GM21576 (cell line): ENCODE data around the gene MYDGF.
A peak's percentile ranks its signal among the peaks of the same experiment; 100 is the strongest.
"Not testable (repeated sequence)": the region's sequence is repeated elsewhere in the genome, so short reads cannot be mapped to it uniquely, and the experiment has no call there.

Experiments used
- ATAC-seq: cut with Tn5 transposase; IDR thresholded peaks from one replicate; pipeline ENCODE4 v1.9.1; 2021; ENCODE audit warnings: mild to moderate bottlenecking, moderate library complexity; ENCODE audit not compliant: unreplicated experiment

MYDGF gene

DNA sequence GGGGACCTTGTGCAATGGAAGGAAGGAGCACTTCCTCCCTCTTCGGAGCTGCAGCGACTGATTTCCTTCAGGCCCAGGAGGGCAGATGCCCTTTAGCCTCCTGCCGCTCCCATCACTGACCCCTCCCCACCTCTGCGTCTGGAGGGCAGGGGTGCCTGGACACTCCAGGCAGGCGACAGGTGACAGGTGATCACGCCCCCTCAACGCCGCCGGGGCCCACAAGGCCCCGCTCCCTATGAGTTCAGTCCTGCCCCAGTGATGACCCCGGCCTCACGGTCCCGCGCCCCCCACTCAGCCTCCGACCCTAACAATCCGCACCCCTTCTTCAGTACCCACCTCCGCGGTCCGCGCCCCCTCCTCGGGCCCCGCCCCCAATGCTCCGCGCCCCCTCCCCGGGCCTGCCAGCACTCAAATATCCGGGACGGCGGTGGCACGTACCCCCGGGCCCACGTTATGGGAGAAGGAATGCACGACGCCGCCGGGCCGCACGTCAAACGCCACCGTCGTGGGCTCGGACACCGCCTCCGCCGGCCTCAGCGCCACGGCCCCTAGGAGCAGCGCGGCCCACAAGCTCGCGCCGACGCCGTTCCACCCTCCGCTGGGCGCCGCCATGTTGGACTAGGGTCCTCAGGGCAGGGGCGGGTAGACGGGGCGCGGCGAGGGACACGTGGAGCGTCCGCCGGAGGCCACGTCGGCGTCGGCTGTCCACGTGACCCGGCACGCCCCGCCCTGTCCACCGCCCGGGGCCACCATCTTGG is at the start of gene MYDGF:
TSS of gene MYDGF (minus strand) at position 620 of the 758 bp plus-strand sequence. CDS start at position 612, 8 bp downstream.
- peak; percentile 74 for ATAC-seq

DNA sequence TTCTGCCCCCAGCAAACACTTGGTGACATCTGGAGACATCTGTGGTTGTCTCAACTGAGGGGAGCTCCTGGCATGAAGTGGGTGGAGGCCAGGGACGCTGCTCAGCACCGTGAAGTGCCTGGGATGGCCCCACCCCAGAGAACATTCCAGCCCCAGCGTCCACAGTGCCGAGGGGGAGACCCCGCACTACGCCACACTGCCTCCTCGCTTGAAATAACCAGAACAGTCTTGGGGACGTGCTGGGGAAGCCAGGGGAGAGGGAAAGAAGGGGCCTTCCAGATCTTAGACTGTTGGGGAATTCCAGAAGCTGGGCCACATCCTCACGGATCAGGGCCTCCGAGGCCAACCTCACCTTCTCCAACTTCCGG is 49.3 kb upstream of the MYDGF start:
- no peak for ATAC-seq

DNA sequence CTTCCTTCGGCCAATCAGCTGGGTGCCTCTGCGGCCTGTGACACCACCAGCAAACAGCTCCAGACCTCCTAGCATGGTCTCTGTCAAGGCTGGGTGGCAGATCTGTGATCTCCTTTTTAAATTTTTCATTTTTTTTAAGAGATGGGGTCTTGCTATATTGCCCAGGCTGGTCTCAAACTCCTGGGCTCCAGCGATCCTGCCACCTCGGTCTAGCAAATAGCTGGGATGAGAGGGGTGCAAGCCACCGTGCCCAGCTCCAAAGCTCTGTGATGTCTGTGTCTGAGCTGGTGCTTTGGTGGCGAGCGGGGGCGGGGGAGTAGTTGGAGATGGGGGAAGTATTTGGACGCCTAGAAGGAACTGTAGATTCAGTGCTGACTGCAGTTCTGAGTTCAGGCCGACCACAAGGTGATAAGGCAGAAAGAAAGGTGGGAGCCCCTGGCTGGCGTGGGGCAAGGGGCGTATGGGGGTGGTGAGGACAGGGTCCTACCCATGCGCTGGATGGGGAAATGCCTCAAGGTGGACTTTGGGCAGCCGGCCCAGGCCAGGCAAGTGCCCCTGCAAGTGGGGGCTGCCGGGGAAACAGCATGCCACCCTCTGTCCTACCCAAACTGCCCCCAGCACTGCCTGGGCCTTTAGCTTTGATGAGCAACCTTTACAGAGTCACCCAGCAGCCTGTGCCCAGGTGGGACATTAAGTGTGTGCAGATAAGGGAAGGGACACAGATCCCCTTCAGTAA is 48.0 kb upstream of the MYDGF start:
- ATAC-seq = no peak

DNA sequence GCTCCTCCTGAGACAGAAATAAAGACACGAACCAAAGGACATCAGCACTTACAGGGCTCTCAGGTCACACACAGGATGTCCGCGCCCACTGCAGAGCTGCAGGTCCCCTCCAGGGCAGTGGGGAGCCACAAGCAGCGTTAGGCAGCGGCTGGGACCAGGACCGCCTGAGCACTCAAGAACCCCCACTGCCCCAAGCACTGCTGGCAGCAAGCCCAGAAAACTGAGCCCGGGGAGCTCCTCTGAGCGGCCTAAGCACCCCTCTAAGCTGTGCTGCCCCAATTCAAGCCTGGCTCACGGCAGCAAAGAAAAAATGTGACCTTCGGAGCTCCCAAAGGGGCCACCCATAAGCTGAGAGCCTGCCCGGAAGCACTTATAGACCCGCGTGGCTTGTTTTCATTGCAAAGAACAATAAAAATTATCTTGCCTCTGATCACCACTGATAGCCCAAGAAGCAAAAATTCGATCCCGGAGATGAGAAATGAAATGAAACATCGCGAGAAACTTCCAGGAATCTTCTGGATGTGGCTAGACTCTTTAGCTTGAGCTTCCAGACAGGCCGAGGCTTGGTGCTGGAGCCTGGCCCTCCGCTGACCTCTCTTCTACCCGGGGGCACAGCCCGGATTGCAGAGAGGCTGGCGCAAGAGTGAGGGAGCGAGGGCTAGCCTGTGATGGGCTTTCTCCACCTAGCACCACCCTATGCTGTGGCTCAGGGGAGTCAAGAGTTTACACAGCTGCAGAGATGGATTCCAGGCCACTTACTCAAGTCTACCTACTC is 47.2 kb upstream of the MYDGF start:
- ATAC-seq = no peak

DNA sequence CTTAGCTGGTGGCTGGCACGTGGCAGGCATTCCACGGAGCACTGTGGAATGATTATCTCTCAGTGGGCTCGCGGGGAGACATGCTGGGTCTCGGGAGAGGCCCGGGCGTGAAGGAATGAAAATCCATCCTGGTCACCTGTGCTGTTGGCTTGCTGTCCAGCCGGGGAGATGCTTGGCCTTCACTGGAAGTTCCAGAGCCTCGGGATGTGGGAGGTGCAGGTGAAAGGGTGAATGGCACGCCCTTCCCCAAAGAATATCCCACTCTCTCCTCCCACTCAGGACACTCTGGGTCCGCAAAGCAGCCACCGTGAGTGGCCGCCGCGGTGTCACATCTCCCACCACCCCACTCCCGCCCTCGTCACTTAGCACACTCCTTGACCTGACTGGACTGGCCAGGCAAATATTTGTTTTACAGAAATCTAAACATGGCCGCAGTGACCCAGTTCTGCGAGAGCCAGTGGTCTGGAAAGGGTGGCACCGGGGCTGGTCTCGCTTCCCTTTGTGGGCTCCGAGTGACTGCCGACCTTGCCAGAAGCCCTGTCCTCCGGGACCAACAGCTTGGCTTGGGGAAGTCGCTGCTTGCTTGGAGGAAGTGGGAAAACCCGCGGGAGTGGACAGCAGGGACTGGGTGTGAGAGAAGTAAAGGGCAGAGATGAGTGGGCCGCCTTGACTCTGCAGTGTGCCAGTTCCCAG is 45.5 kb upstream of the MYDGF start:
- no peak for ATAC-seq

DNA sequence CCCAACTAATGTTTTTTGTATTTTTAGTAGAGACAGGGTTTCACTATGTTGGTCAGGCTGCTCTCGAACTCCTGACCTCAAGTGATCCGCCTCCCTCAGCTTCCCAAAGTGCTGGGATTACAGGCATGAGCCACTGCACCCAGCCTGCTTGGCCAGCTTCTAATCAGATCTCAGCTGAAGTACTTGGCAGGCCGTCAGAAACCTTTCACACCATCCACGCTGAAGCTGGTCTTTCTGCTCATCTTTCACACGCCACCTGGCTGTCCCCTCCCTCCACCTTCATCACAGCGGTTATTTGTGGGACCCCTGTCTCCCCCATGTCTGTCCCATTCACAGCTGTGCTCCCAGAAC is 45.0 kb upstream of the MYDGF start:
- not testable (repeated sequence) for ATAC-seq

DNA sequence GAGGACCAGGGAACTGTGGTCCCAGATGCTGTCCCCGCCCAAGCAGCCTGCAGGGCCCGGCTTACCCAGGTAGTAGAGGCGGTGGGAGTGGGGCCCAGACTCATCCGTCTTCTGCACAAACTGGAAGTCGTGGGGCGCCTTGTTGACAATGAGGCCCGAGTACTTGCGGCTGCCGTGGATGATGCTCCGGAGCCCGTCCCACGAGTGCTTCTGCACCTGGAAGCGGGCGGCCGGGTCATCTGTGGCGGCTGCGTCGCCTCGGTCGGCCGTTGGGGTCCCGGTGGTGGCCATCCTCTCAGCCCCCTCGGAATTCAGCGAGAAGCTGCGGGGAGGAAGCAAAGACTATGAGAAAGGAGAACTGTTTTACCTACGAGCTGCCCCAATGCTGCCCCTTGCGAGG is 43.9 kb upstream of the MYDGF start:
- ATAC-seq = no peak

DNA sequence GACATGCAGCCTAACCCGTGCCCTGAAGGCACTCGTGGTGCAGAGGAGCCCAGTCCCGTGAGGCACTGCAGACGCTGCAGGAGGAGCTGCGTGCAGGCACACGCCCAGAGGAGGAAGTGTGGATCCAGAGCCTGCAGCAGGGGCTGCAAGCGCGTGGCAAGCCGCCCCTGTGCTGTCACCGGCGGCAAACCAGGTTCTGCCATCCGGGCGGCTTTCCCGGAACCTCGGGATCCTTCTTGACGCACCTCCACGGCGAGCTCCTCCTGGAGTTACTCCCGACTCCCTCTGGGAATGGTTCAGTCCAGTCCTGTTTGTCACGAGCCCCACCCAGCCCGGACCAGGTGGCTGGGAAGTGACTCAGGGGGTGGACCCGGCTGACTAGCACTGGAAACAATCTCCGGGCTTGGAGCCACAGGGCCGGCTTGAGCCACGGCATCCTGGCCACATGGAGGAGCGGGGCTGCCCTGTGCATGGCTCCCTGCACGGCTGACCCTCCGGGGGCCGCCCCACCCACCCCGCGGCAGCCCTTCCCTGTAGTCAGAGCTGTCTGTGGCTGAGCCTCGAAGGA is 43.3 kb upstream of the MYDGF start:
- ATAC-seq = no peak

DNA sequence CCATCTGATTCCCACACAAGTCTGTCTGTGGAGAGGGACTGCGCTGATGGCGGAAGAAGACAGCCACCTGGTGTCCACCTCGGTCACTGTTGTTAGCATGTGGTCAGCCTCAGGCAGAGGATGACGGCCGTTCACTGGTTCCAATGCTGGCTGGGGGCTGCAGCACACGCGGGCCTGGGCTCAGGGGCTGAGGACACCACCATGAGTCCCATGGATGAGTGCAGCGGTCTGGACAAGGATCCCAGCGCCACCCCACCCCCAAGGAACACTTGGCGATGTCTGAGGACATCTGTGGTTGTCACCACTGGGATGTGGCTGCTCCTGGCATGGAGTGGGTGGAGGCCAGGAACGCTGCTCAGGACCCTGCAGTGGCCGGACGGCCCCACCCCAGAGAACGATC is 42.6 kb upstream of the MYDGF start:
- no peak for ATAC-seq

DNA sequence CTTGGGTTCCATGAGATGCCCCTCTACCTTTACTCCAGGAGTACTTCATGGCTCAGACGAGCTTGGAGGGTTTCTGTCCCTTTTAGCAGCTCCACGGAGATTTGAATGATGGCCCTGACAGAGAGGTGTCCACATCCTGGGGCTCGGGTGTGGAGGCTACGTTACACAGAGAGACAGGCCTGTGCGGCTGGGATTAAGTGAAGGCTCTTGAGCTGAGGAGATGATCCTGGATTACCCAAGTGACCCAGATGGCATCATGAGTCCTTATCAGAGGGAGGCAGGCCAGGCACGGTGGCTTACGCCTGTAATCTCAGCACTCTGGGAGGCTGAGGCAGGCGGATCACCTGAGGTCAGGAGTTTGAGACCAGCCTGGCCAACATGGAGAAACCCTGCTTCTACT is 41.1 kb upstream of the MYDGF start:
- no peak for ATAC-seq

DNA sequence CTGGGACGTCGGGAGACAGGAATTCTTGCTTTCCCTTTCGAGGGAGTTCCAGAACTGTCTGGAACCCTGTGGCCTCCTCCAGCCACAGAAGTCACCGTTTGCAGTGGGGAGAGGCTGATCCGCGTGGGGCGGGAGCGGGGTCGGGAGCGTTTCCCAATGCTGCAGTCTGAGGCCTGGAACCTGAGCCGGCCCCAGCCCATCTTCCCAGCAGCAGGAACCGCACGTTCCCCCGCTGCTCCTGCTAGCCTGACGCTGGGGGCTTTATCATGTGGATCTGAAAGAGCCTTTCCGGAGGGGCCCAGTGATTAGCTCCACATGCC is 40.1 kb upstream of the MYDGF start:
- ATAC-seq = no peak

DNA sequence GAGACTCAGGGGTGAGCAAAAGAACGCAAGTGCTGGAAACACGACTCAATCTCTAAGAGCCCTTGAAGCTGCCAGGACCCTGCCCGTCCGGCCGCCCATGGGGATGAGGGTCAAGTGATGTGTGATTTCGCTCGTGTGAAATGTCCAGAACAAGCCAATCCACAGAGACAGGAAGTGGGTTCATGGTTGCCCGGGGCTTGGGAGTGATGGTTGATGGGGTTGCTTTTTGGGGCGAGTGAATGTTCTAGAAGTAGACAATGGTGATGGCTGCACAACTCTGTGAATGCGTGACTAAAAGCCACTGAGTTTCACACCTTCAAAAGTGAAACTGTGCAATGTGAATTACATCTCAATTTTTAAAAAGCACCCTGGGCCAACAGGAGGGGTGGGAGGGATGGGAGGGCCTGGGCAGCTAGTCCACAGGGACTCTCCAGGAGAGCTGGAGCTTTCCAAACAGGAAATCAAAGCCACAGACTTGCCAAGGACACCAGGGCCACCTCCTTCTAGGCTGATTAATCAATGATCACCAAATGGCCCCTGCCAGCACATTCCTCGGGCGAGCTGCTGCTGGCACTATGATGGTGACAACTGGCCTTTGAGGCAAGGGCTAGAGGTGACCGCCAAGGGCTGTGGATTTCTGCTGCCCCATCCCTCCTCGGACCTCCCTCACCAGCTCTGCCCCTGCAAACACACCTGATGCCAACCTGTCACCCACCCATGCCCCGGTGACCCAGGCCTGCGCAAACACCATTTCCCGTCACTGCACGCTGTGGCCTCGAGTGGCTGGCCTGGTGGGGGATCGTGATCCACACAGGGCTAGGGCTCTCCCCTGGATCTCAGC is 39.5 kb upstream of the MYDGF start:
- no peak for ATAC-seq

DNA sequence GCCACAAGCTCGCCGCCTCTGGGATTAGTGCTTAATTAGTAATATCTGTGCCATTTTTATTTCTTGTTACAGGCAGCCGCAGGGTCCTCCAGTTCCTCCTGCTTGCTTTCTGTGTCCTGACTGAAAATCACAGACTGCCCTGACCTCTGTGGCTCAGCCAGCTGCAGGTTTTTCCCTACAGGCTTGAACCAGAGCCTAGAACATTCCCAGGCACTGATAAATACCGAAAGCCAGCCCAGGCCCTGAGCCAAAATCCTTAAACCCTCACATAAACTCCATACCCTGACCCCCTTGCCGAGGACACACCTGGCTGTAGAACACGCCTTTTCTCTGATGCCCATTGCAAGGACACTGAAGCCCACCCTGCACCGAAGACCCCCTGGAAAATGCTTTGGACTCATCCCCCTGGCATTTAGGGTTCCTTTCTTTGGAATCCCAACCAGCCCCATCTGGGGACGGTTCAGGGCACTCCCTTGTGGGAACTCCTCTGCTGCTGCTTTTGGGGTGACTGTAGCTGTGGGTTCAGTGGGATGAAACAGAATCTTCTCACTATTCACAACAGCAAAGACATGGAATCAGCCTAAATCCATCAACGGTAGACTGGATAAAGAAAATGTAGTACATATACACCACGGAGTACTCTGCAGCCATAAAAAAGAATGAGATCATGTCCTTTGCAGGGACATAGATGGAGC is 38.0 kb upstream of the MYDGF start:
- no peak for ATAC-seq

DNA sequence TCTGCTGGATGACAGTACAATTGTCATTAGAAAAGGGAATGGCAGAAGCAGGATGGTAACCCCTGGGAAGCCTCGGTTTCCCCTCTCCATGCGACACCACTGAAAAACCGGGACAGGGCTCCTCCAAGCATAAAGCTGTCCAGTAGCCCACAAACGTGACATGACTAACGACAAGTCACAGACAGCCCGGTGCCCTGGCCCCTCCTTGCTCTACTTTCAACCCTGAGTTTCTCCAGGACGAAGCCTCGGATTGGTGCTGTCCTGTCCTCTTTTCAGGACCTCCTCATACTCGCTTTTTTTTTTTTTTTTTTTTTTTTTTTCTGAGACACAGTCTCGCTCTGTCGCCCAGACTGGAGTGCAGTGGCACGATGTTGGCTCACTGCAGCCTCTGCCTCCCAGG is 37.2 kb upstream of the MYDGF start:
- no peak for ATAC-seq

DNA sequence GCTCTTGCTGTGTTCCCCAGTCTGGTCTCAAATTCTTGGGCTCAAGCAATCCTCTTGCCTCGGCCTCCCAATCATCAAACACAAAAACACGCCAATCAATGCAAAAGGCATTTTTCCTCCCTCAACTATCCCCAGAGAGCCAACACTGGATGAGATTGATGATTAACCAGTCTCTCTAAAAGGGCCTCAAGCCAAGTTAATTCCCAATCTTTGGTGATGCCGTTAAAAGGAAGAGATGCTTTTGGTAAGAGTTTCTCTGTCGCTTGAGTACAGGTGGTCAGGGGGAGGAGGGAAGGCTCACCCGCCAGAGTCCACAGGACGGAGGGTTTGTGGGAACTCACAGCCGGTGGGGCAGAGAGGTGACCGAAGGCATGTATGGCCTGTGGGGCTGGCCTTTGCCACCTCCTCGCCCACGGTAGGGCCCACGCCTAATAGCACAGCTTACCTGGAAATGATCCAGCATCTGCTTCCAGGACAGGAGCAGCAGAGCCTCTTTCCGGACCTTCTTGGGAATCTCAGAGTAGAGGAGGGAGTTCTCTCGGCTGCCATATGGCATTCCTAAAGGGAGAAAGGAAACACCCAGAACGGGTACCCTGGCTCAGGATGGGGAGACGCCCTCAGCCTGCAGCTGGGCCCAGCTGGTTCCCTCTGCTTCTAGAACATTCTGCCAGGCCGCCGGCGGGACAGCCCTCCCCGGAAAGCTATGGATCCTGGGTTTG is 35.4 kb upstream of the MYDGF start:
- ATAC-seq = no peak

DNA sequence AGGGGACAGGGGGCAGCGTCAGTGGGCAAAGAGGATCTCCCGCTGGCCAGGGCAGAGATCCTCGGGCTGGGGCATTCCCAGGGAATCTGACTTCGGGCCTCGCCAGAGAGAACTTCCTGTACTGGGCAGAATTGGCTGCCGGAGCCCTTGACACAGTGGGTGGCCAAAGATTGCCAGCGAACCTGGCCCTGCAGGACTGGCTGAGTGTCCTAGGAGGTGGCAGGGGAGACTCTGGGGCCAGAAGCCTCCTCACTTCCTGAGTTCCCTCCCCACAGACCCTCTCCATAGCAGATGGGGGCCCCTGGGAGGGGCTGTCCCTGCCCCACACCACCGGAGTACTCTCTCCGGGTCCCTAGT is 34.2 kb upstream of the MYDGF start:
- no peak for ATAC-seq

DNA sequence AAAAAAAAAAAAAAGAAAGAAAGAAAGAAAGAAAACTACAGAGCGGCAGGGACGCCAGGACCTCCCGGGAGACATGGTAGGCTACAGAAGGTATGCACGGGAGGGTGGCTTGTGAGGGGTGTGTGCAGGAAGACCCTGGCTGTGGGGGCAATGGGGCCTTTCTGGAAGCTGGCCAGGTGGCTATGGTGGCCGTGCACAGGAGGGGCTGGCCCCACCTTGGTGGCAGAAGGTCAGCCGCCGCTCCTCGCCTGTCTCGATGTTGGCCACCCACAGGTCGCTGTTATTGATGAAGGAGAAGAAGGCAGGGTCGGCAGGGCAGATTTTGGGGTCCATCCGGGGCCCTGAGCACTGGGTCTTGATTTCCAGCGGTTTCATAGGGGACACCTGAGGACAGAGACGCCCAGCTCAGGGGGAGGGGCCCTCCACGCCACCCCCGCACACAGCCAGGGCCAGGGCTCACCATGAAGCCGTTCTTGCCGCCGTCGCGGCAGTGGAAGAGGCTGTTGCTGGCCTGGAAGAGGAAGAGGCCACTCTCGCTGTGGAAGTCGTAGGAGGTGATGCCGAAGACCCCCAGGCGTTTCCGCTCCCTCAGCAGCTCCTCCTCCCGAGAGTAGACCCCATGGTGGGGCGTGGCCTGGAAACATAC is 33.7 kb upstream of the MYDGF start:
- ATAC-seq = no peak

DNA sequence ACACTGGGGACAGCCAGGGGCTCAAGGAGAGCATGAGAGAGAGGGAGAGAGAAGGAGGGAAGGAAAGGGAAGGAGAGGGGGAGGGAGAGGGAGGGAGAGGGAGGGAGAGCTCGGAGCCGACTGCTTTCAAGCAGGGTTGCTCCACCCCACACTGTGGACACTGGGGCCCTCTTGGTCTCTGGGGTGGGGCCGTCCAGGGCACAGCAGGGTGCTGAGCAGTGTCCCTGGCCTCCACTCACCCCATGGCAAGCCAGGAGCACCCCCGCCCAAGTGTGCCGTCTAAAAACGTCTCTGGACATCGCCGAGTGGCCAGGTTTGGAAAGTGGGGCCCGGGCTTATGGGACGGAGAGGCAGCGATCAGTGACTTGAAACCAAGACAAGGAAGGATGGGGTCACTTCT is 32.6 kb upstream of the MYDGF start:
- ATAC-seq = no peak

DNA sequence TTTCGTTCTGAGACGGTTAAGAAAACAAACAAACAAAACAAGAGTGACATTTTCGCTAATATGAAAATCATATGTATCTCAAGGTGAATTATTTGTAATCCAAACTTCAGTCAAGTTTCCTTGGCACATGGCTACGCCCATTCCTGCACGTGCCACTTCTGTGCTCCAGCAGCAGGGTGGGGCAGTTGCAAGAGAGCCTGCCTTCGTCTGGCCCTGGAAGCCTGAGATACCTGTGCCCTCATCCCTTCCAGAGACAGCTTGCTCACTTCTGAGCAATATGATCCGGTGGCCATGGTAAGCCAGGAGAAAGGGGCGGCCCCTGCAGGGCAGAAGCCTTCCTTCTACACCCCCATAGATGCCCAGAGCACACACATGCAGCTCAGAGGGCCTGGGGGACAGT is 31.4 kb upstream of the MYDGF start:
- no peak for ATAC-seq
